ENCODE measurements around the gene EXTL2. TPM values are rescaled to one million over a fixed set of nuclear protein-coding genes. Genes with fewer than 3 reads are reported as not detected.
"Not testable (repeated sequence)": the region's sequence is repeated elsewhere in the genome, so short reads cannot be mapped to it uniquely, and the experiment has no call there.

The EXTL2 gene
- total RNA-seq, 1 experiment from 2014 or later, result 24.1 TPM

- Histone ChIP-seq H3K27me3 (replicated peaks; ENCODE audit: insufficient read depth, low read depth, low read length, poor library complexity) (no peaks in the 10 kb centered on the region), H3K9me3 (ENCODE audit: low read depth, low read length, poor library complexity, severe bottlenecking) (no peaks in the 10 kb centered on the region), H3K4me1 (ENCODE audit: insufficient read depth, low read length, poor library complexity, severe bottlenecking) (no peaks in the 10 kb centered on the region), H3K27ac (ENCODE audit: low read depth, low read length, poor library complexity, severe bottlenecking) (no peak overlapping the region), H3K36me3 (ENCODE audit: insufficient read depth, low read length, poor library complexity, severe bottlenecking) (no peaks in the 10 kb centered on the region), H3K4me3 (ENCODE audit: low read depth, low read length, poor library complexity, severe bottlenecking) (no peak overlapping the region)
- ChIA-PET CTCF (no interaction called here), POLR2A (ENCODE audit: low non-redundant PET) (no interaction called here)
- TF ChIP-seq EZH2 (IDR thresholded peaks at IDR 0.05; ENCODE audit: borderline replicate concordance, low read depth, low read length, poor library complexity, severe bottlenecking), result no peak
- TF ChIP-seq, protein P1, sequence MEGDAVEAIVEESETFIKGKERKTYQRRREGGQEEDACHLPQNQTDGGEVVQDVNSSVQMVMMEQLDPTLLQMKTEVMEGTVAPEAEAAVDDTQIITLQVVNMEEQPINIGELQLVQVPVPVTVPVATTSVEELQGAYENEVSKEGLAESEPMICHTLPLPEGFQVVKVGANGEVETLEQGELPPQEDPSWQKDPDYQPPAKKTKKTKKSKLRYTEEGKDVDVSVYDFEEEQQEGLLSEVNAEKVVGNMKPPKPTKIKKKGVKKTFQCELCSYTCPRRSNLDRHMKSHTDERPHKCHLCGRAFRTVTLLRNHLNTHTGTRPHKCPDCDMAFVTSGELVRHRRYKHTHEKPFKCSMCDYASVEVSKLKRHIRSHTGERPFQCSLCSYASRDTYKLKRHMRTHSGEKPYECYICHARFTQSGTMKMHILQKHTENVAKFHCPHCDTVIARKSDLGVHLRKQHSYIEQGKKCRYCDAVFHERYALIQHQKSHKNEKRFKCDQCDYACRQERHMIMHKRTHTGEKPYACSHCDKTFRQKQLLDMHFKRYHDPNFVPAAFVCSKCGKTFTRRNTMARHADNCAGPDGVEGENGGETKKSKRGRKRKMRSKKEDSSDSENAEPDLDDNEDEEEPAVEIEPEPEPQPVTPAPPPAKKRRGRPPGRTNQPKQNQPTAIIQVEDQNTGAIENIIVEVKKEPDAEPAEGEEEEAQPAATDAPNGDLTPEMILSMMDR (conservative IDR thresholded peaks at IDR 0.05; ENCODE audit: low read depth, low read length), result no peak
- DNase-seq (ENCODE audit: low spot score), result no peak
- intact Hi-C loops (cut with micrococcal nuclease; ENCODE audit: unreplicated experiment), result no loop called here
- BruUV-seq (replicated peaks), result no TSS peak
Observed at GRCh38 chr1:100847361-100848082, 47.1 kb downstream of the EXTL2 start.

DNA sequence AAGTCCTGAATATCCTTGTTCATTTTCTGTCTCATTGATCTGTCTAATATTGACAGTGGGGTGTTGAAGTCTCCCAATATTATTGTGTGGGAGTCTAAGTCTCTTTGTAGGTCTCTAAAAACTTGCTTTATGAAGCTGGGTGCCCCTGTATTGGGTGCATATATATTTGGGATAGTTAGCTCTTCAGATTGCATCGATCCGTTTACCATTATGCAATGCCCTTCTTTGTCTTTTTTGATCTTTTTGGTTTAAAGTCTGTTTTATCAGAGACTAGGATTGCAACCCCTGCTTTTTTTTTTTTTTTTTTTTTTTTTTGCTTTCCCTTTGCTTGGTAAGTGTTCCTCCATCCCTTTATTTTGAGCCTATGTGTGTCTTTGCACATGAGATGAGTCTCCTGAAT lies 51.5 kb downstream of the EXTL2 start:
- CTCF ChIA-PET, result not testable (repeated sequence)

DNA sequence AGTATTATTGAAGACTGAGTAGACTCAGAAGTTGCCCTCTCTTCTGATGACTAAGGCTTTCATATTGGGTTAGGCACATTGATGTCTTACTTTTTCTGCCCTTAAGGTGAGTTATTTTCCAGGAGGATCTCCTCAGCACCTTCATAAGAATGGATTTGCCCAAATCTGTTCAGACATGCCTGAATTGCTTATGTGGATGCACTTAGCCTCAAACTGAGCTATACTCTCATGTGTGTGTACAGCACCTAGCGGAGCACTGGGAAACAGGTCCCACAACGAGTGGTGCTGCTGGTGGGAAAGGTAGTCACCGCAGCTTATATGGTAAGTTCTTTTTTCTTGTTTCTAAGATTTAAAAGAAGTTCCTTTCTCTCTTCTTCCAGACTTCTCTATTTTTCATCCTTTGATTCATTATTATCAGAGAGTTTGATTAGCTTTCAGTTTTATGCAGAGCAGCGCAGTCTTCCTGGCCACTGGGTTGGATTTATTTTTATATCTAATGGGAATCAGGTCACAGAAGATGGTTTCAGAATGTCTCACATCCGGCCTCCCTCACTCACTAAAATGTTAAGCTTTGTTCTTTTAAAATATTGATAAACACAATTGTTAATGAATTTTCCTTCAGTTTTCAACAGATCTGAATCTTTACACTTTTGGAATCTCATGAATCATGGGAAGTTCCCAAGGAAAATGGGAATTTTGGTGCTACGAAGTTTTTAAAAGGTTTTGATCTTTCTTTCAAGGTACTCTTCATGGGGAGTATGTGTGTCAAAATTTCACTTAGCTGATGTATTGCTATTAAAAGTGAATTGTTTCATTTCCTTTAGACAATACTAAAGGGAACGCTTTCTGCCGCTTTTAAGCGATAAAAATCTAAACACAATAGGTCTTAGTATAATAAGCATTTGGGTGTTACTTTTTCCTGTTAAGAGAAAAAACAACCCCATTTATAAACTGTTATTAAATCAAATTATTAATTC lies 58.5 kb downstream of the EXTL2 start:
- H3K9me3 ChIP-seq (ENCODE audit: low read depth, low read length, poor library complexity, severe bottlenecking), result no peaks in the 10 kb centered on the region
- no peak for DNase-seq (ENCODE audit: low spot score)
- TF ChIP-seq, protein P1 (conservative IDR thresholded peaks at IDR 0.05; ENCODE audit: low read depth, low read length), result no peak
- TF ChIP-seq EZH2 (IDR thresholded peaks at IDR 0.05; ENCODE audit: borderline replicate concordance, low read depth, low read length, poor library complexity, severe bottlenecking), result no peak
- ChIA-PET POLR2A (ENCODE audit: low non-redundant PET) (no interaction called here), CTCF (no interaction called here)
- no peak overlapping the region for H3K4me3 ChIP-seq (ENCODE audit: low read depth, low read length, poor library complexity, severe bottlenecking)
- no peak overlapping the region for H3K27ac ChIP-seq (ENCODE audit: low read depth, low read length, poor library complexity, severe bottlenecking)
- no peaks in the 10 kb centered on the region for H3K27me3 ChIP-seq (replicated peaks; ENCODE audit: insufficient read depth, low read depth, low read length, poor library complexity)
- H3K4me1 ChIP-seq (ENCODE audit: insufficient read depth, low read length, poor library complexity, severe bottlenecking), result no peaks in the 10 kb centered on the region
- intact Hi-C loops (cut with micrococcal nuclease; ENCODE audit: unreplicated experiment), result no loop called here
- BruUV-seq (replicated peaks), result no TSS peak
- H3K36me3 ChIP-seq (ENCODE audit: insufficient read depth, low read length, poor library complexity, severe bottlenecking), result no peaks in the 10 kb centered on the region

More for the DNA sequence above, 51.5 kb downstream of the EXTL2 start:
- H3K9me3 ChIP-seq (ENCODE audit: low read depth, low read length, poor library complexity, severe bottlenecking); BruUV-seq (replicated peaks); H3K4me3 ChIP-seq (ENCODE audit: low read depth, low read length, poor library complexity, severe bottlenecking); intact Hi-C loops (cut with micrococcal nuclease; ENCODE audit: unreplicated experiment); H3K4me1 ChIP-seq (ENCODE audit: insufficient read depth, low read length, poor library complexity, severe bottlenecking); DNase-seq (ENCODE audit: low spot score); H3K27me3 ChIP-seq (replicated peaks; ENCODE audit: insufficient read depth, low read depth, low read length, poor library complexity); H3K27ac ChIP-seq (ENCODE audit: low read depth, low read length, poor library complexity, severe bottlenecking); H3K36me3 ChIP-seq (ENCODE audit: insufficient read depth, low read length, poor library complexity, severe bottlenecking): not testable (repeated sequence)
- POLR2A ChIA-PET (ENCODE audit: low non-redundant PET), result interaction anchor here (0.7 kb wide), 1 partner anchor 432 kb away, joined by 20 read pairs; no protein-coding TSS in a partner anchor

Measured in A673 (cell line).